ENCODE results near the gene SEC61A2.

SEC61A2 gene

GRCh38 chr10:12098966-12099365, 30.5 kb upstream of the SEC61A2 start:
- no peak for TF ChIP-seq CTCF (IDR thresholded peaks at IDR 0.05; ENCODE audit: low read depth, low read length)
- no peak for DNase-seq (ENCODE audit: low read depth, low spot score)
- in situ Hi-C loops (cut with HindIII; ENCODE audit: low sequenced_read_pairs) = no loop called here
- no peak overlapping the region for H3K4me3 ChIP-seq (ENCODE audit: low read depth, low read length)

- TF ChIP-seq CTCF (IDR thresholded peaks at IDR 0.05; ENCODE audit: low read depth, low read length) = no peak
- in situ Hi-C loops (cut with HindIII; ENCODE audit: low sequenced_read_pairs) = no loop called here
- H3K4me3 ChIP-seq (ENCODE audit: low read depth, low read length) = no peak overlapping the region
- DNase-seq (ENCODE audit: low read depth, low spot score) = no peak
Observed at GRCh38 chr10:12103802-12104201, 25.7 kb upstream of the SEC61A2 start.

- no peak for DNase-seq (ENCODE audit: low read depth, low spot score)
- in situ Hi-C loops (cut with HindIII; ENCODE audit: low sequenced_read_pairs) = no loop called here
- no peak overlapping the region for H3K4me3 ChIP-seq (ENCODE audit: low read depth, low read length)
- TF ChIP-seq CTCF (IDR thresholded peaks at IDR 0.05; ENCODE audit: low read depth, low read length) = no peak
Observed at GRCh38 chr10:12107781-12108180, 21.7 kb upstream of the SEC61A2 start.

- DNase-seq (ENCODE audit: low read depth, low spot score) = no peak
- H3K4me3 ChIP-seq (ENCODE audit: low read depth, low read length) = no peak overlapping the region
- no peak for TF ChIP-seq CTCF (IDR thresholded peaks at IDR 0.05; ENCODE audit: low read depth, low read length)
- in situ Hi-C loops (cut with HindIII; ENCODE audit: low sequenced_read_pairs) = no loop called here
Observed at GRCh38 chr10:12109286-12109685, 20.2 kb upstream of the SEC61A2 start.

GRCh38 chr10:12111528-12111927, 17.9 kb upstream of the SEC61A2 start:
- H3K4me3 ChIP-seq (ENCODE audit: low read depth, low read length) = no peak overlapping the region
- in situ Hi-C loops (cut with HindIII; ENCODE audit: low sequenced_read_pairs) = no loop called here
- no peak for DNase-seq (ENCODE audit: low read depth, low spot score)
- no peak for TF ChIP-seq CTCF (IDR thresholded peaks at IDR 0.05; ENCODE audit: low read depth, low read length)

GRCh38 chr10:12113627-12114026, 15.8 kb upstream of the SEC61A2 start:
- in situ Hi-C loops (cut with HindIII; ENCODE audit: low sequenced_read_pairs) = no loop called here
- no peak for DNase-seq (ENCODE audit: low read depth, low spot score)
- TF ChIP-seq CTCF (IDR thresholded peaks at IDR 0.05; ENCODE audit: low read depth, low read length) = no peak
- no peak overlapping the region for H3K4me3 ChIP-seq (ENCODE audit: low read depth, low read length)

GRCh38 chr10:12121673-12122072, 7.8 kb upstream of the SEC61A2 start:
- no peak for DNase-seq (ENCODE audit: low read depth, low spot score)
- in situ Hi-C loops (cut with HindIII; ENCODE audit: low sequenced_read_pairs) = no loop called here

More at GRCh38 chr10:12121673-12122072, 7.8 kb upstream of the SEC61A2 start:
- TF ChIP-seq CTCF (IDR thresholded peaks at IDR 0.05; ENCODE audit: low read depth, low read length) = no peak
- no peak overlapping the region for H3K4me3 ChIP-seq (ENCODE audit: low read depth, low read length)

Measured in astrocyte of the spinal cord (primary cell).